Body of pancreas (tissue), 4 donors: ENCODE results near the gene BTD.

Experiments used
- CTCF ChIP-seq, 7 experiments: fragments of 450-650 bp in 4 of 7; fragments of 200-600 bp in 3 of 7; sonication (generic) in 3 of 7; IDR thresholded peaks; one replicate each; pipeline ENCODE4 v1.5.1; 2016 to 2019; ENCODE audit warnings: antibody characterized with exemption in 7 of 7
- POLR2A ChIP-seq, 3 donors: fragments of 450-650 bp; IDR thresholded peaks; one replicate each; pipeline ENCODE4 v1.6.1; 2016; ENCODE audit warnings: antibody characterized with exemption in 3 of 3, mild to moderate bottlenecking in 2 of 3

GRCh38 chr3:15595955-15596354, 5.6 kb upstream of the BTD start:
- TF ChIP-seq CTCF (IDR thresholded peaks at IDR 0.05) (no peak), POLR2A (IDR thresholded peaks at IDR 0.05) (no peak)
